ENCODE measurements around the gene EGFR.

DNA sequence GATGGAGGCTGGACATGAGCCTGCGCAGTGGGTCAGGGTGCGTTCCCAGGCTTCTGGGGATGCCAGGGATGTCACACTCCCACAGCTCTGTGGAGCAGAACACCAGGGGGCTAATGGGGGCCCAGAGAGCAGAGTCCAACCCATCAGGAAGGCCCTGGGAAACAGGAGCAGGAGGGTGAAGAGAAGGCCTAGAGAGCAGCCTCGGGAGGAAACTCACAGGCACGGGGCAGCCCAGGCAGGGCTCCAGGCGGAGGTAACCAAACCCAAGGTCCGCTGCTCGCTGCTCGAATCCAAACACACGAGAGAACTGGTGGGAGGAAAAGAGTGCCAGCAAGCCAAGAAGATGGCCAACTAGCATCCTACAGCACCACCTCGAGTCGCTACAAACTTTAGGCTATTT is 215.6 kb downstream of the EGFR start:
- TF ChIP-seq, protein P1, sequence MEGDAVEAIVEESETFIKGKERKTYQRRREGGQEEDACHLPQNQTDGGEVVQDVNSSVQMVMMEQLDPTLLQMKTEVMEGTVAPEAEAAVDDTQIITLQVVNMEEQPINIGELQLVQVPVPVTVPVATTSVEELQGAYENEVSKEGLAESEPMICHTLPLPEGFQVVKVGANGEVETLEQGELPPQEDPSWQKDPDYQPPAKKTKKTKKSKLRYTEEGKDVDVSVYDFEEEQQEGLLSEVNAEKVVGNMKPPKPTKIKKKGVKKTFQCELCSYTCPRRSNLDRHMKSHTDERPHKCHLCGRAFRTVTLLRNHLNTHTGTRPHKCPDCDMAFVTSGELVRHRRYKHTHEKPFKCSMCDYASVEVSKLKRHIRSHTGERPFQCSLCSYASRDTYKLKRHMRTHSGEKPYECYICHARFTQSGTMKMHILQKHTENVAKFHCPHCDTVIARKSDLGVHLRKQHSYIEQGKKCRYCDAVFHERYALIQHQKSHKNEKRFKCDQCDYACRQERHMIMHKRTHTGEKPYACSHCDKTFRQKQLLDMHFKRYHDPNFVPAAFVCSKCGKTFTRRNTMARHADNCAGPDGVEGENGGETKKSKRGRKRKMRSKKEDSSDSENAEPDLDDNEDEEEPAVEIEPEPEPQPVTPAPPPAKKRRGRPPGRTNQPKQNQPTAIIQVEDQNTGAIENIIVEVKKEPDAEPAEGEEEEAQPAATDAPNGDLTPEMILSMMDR (IDR thresholded peaks at IDR 0.05) = no peak
- TF ChIP-seq POLR2A (IDR thresholded peaks at IDR 0.05) = no peak

All from breast epithelium (tissue), 3 donors.